Neural cell (in vitro differentiated cells): ENCODE results near the gene ADCY5.

Experiments
- CTCF ChIP-seq: fragments of 450-650 bp; IDR thresholded peaks from 2 replicates; pipeline ENCODE4 v1.5.1; 2014; ENCODE audit warnings: antibody characterized with exemption, mild to moderate bottlenecking, moderate library complexity; ENCODE audit not compliant: poor library complexity, severe bottlenecking
- EP300 ChIP-seq: fragments of 450-650 bp; conservative IDR thresholded peaks from 2 replicates; pipeline ENCODE4 v1.6.1; 2014; ENCODE audit warnings: antibody characterized with exemption, mild to moderate bottlenecking, moderate library complexity; ENCODE audit not compliant: poor library complexity, severe bottlenecking
- EZH2 ChIP-seq: fragments of 200-600, 300-800 bp; shearing (Covaris generic), sonication (generic); IDR thresholded peaks from 2 replicates; pipeline ENCODE4 v1.6.1; 2014; ENCODE audit warnings: antibody characterized with exemption, low read length, borderline replicate concordance, mild to moderate bottlenecking; ENCODE audit not compliant: insufficient read depth, poor library complexity, severe bottlenecking
- MXI1 ChIP-seq: fragments of 450-650 bp; conservative IDR thresholded peaks from 2 replicates; pipeline ENCODE4 v1.6.1; 2014; ENCODE audit warnings: antibody characterized with exemption, mild to moderate bottlenecking; ENCODE audit not compliant: poor library complexity, severe bottlenecking
- POLR2AphosphoS5 ChIP-seq: IDR thresholded peaks from 2 replicates; pipeline ENCODE4 v1.6.1; 2012
- RAD21 ChIP-seq: fragments of 450-650 bp; conservative IDR thresholded peaks from 2 replicates; pipeline ENCODE4 v1.6.1; 2014; ENCODE audit warnings: antibody characterized with exemption, mild to moderate bottlenecking, moderate library complexity
- REST ChIP-seq: IDR thresholded peaks from 2 replicates; pipeline ENCODE4 v1.6.1; 2012; ENCODE audit warnings: borderline replicate concordance
- SMC3 ChIP-seq: fragments of 450-650 bp; conservative IDR thresholded peaks from 2 replicates; pipeline ENCODE4 v1.6.1; 2014; ENCODE audit warnings: antibody characterized with exemption, mild to moderate bottlenecking, moderate library complexity; ENCODE audit not compliant: poor library complexity
- TAF1 ChIP-seq: IDR thresholded peaks from 2 replicates; pipeline ENCODE4 v1.6.1; 2012; ENCODE audit warnings: low read depth

GRCh38 chr3:123352134-123352554, 96.7 kb downstream of the ADCY5 start:
- TF ChIP-seq CTCF (no peak), MXI1 (no peak), EZH2 (no peak), RAD21 (no peak), EP300 (no peak), POLR2AphosphoS5 (no peak), TAF1 (no peak), SMC3 (no peak), REST (no peak)
